DOHH2 (cell line): ENCODE measurements around the gene ITPKB.

Experiments
- H3F3A ChIP-seq: fragments of 200-600 bp; sonication (generic), shearing (Covaris generic); 2 replicates; pipeline ENCODE4 v1.6.0; 2016; ENCODE audit warnings: antibody characterized with exemption, mild to moderate bottlenecking; ENCODE audit not compliant: control insufficient read depth, insufficient read depth
- H3K27ac ChIP-seq: fragments of 200-600 bp; sonication (generic); 2 replicates; pipeline ENCODE4 v1.5.1; 2014; ENCODE audit warnings: low read depth, mild to moderate bottlenecking, low read length, moderate library complexity
- H3K27me3 ChIP-seq: fragments of 200-600 bp; sonication (generic); 2 replicates; pipeline ENCODE4 v1.6.1; 2014; ENCODE audit warnings: mild to moderate bottlenecking, low read length, mixed read lengths; ENCODE audit not compliant: control insufficient read depth
- H3K36me3 ChIP-seq: fragments of 200-600 bp; sonication (generic); 2 replicates; pipeline ENCODE4 v1.6.1; 2014; ENCODE audit warnings: mild to moderate bottlenecking, low read length, moderate library complexity, mixed read lengths; ENCODE audit not compliant: control insufficient read depth
- H3K4me1 ChIP-seq: fragments of 200-600 bp; sonication (generic); 2 replicates; pipeline ENCODE4 v1.6.1; 2014; ENCODE audit warnings: mild to moderate bottlenecking, low read length, mixed read lengths; ENCODE audit not compliant: control insufficient read depth
- H3K4me2 ChIP-seq: fragments of 200-600 bp; sonication (generic); 2 replicates; pipeline ENCODE4 v1.6.0; 2014; ENCODE audit warnings: mild to moderate bottlenecking, low read length, moderate library complexity
- H3K4me3 ChIP-seq: fragments of 200-600 bp; sonication (generic); 2 replicates; pipeline ENCODE4 v1.5.1; 2014; ENCODE audit warnings: mild to moderate bottlenecking, low read length, mixed read lengths
- H3K79me2 ChIP-seq: fragments of 200-600 bp; sonication (generic); 2 replicates; pipeline ENCODE4 v1.6.1; 2014; ENCODE audit warnings: mild to moderate bottlenecking, low read length, mixed read lengths; ENCODE audit not compliant: control insufficient read depth
- H3K9me2 ChIP-seq: fragments of 200-600 bp; sonication (generic); replicated peaks from 2 replicates; pipeline ENCODE4 v1.6.1; 2014; ENCODE audit warnings: mild to moderate bottlenecking, low read length, mixed read lengths; ENCODE audit not compliant: control insufficient read depth
- H3K9me3 ChIP-seq: fragments of 200-600 bp; sonication (generic); 2 replicates; pipeline ENCODE4 v1.6.1; 2014; ENCODE audit warnings: antibody characterized with exemption, low read length, mixed read lengths; ENCODE audit not compliant: control insufficient read depth, insufficient read depth
- H4K20me1 ChIP-seq: fragments of 200-600 bp; sonication (generic); 2 replicates; pipeline ENCODE4 v1.6.0; 2014; ENCODE audit warnings: low read depth, mild to moderate bottlenecking, antibody characterized with exemption, low read length, moderate library complexity; ENCODE audit not compliant: control insufficient read depth, insufficient read depth
- EZH2phosphoT487 ChIP-seq: fragments of 200-600 bp; sonication (generic); IDR thresholded peaks from 2 replicates; pipeline ENCODE4 v1.6.1; 2017; ENCODE audit warnings: borderline replicate concordance, mild to moderate bottlenecking, antibody characterized with exemption, low read length, moderate library complexity, mixed read lengths
- TF ChIP-seq, protein P1 (sequence below): fragments of 200-600 bp; sonication (generic); IDR thresholded peaks from one replicate; pipeline ENCODE4 v1.5.1; 2014; ENCODE audit warnings: antibody characterized with exemption, mild to moderate bottlenecking, low read depth, low read length; ENCODE audit not compliant: poor library complexity, severe bottlenecking

The ITPKB gene

DNA sequence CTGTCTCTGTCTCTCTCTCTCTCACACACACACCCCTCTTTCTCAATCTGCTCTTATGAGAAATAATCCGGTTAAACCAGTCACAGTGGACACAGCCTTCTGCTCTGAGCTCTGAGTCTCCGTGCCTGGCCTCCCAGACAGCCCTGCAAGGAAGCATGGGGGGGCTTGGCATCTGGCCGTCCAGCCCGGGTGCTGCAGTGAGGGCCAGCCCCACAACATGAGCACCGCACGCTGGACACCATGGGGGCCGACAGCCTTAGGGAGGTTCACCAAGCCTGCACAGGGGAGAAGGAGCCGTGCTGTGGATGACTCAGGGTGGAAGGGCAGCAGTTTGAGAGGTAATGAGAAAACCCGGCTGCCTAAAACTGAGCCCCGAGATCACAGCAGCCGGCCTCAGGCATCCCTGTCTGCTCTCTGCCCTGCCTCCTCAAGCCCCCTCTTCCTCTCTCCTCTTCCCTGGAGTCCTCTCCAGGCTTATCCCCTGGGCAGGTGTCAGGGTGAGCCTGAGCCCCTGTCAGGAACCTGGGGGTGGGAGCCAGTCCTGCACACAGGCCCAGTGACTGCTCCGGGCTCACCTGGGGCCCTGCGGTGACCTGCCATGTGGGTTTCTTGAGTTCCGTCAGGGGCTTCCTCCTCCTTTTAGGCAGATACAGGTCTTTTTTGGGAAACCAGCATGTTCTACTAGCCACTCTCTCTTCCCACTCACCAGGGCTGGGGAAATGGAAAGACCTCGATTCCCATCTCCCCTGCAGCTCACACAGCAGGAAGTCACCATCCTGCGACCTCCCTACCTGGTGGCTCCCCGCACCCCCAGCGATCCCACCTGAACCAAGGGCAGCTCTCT is 92.8 kb downstream of the ITPKB start:
- H3K4me2 ChIP-seq: peak overlapping the region; percentile 63

DNA sequence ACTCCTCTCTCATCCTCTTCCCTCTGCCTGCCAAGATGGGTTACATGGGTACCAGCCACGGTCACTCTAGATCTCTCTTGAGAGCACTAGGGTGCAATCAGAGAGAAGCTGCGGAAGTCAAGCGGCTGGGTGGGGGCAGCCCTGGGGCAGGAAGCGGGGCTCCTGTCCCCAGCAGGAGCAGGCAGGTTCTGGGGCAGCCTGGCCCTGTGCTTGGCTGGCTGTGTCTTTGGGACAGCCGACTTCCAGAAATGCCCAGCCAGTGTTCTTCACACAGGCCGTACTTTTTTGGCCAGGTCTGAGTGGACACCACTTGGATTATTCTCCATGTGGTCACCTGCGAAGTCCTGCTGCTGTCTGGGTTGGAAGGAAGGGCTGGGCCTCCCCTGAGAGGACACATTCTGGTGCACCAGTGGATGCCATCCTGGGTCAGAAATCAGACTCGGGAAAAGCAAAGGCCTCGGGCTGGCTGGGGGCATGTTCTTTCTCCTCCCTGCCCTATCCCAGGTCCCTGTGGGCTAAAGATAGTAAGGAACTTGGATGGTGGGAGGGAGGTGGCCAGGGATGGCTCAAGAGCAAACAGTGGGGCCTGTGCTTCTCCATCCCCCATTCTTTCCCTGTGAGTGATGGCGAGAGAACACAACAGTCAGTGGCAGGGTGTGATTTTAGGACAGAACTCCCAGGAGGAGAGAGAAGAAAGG is 93.7 kb downstream of the ITPKB start:
- no peaks in the 10 kb centered on the region for H3K9me3 ChIP-seq
- no peaks in the 10 kb centered on the region for H3K9me2 ChIP-seq
- peaks cover 26% of the 10 kb centered on the region for H3K79me2 ChIP-seq
- H3K27ac ChIP-seq: peak overlapping the region; percentile 87
- TF ChIP-seq, protein P1, sequence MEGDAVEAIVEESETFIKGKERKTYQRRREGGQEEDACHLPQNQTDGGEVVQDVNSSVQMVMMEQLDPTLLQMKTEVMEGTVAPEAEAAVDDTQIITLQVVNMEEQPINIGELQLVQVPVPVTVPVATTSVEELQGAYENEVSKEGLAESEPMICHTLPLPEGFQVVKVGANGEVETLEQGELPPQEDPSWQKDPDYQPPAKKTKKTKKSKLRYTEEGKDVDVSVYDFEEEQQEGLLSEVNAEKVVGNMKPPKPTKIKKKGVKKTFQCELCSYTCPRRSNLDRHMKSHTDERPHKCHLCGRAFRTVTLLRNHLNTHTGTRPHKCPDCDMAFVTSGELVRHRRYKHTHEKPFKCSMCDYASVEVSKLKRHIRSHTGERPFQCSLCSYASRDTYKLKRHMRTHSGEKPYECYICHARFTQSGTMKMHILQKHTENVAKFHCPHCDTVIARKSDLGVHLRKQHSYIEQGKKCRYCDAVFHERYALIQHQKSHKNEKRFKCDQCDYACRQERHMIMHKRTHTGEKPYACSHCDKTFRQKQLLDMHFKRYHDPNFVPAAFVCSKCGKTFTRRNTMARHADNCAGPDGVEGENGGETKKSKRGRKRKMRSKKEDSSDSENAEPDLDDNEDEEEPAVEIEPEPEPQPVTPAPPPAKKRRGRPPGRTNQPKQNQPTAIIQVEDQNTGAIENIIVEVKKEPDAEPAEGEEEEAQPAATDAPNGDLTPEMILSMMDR: no peak
- no peak for TF ChIP-seq EZH2phosphoT487
- H3K36me3 ChIP-seq: peaks cover 78% of the 10 kb centered on the region
- H3K4me2 ChIP-seq: peak overlapping the region; percentile 63
- no peaks in the 10 kb centered on the region for H3K27me3 ChIP-seq
- H3K4me3 ChIP-seq: peak overlapping the region; percentile 60
- peaks cover 15% of the 10 kb centered on the region for H3F3A ChIP-seq
- peaks cover 64% of the 10 kb centered on the region for H3K4me1 ChIP-seq
- H4K20me1 ChIP-seq: peaks cover 3% of the 10 kb centered on the region; the same call in 1 of the 2 replicates

More for the DNA sequence above, 92.8 kb downstream of the ITPKB start:
- Histone ChIP-seq H3K9me2 (no peaks in the 10 kb centered on the region), H3K27me3 (no peaks in the 10 kb centered on the region), H3F3A (peaks cover 15% of the 10 kb centered on the region), H3K9me3 (no peaks in the 10 kb centered on the region), H4K20me1 (peaks cover 3% of the 10 kb centered on the region; the same call in 1 of the 2 replicates), H3K4me3 (peak overlapping the region; percentile 60; the same call in 1 of the 2 replicates), H3K4me1 (peaks cover 57% of the 10 kb centered on the region), H3K79me2 (peaks cover 26% of the 10 kb centered on the region), H3K27ac (peak overlapping the region; percentile 87), H3K36me3 (peaks cover 70% of the 10 kb centered on the region)
- TF ChIP-seq, protein P1: no peak
- TF ChIP-seq EZH2phosphoT487: no peak

DNA sequence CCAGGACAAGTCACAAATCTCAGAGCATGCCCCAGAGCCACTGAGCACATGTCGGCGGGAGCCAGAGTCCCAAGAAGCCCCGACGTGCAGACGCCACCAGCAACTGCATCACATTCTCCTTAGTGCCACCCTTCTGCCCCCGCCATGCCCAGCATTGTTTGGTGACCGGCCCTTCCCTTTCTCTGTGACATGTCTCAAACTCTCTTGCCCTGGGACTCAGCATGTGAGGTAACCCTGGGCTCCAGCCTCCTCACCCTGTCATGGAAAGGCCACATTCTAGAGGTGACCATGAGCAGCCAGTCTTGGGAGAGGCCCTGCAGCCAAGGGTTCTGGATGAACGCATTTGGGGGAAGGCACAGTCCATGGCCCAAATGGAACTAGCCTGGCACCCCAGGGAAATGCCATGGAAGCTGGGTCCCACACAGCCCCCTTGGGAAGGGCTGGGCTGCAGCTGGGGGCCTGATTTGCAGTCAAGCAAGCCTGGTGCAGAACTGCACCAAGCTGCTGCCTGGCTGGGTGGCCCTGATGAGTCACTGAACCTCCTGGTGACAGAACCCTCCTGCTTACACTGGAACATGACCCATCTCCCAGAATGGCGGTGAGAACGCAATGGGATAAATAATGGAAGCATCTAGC is 94.4 kb downstream of the ITPKB start:
- H3K9me2 ChIP-seq: no peaks in the 10 kb centered on the region
- H3F3A ChIP-seq: peaks cover 15% of the 10 kb centered on the region
- H4K20me1 ChIP-seq: peaks cover 3% of the 10 kb centered on the region; the same call in 1 of the 2 replicates
- TF ChIP-seq, protein P1: no peak
- no peak for TF ChIP-seq EZH2phosphoT487
- H3K4me3 ChIP-seq: peak overlapping the region; percentile 60
- H3K4me1 ChIP-seq: peaks cover 67% of the 10 kb centered on the region
- H3K27ac ChIP-seq: peak overlapping the region; percentile 87
- peaks cover 85% of the 10 kb centered on the region for H3K36me3 ChIP-seq
- H3K9me3 ChIP-seq: no peaks in the 10 kb centered on the region
- H3K4me2 ChIP-seq: peak overlapping the region; percentile 63
- H3K79me2 ChIP-seq: peaks cover 26% of the 10 kb centered on the region
- no peaks in the 10 kb centered on the region for H3K27me3 ChIP-seq
